OCI-LY3 (cell line): ENCODE data around the gene LYZL2.
"Not testable (repeated sequence)": the region's sequence is repeated elsewhere in the genome, so short reads cannot be mapped to it uniquely, and the experiment has no call there.

Experiments used
- H2AFZ ChIP-seq: fragments of 200-600, 300-600 bp; shearing (Covaris generic); 2 replicates; pipeline ENCODE4 v1.6.0; 2014; ENCODE audit warnings: antibody characterized with exemption, low read depth, low read length
- H3K27ac ChIP-seq: fragments of 200-600, 300-600 bp; sonication (generic); 2 replicates; pipeline ENCODE4 v1.5.1; 2014; ENCODE audit warnings: mild to moderate bottlenecking, low read length, moderate library complexity, mixed read lengths
- H3K27me3 ChIP-seq: fragments of 200-600, 300-600 bp; sonication (generic); 2 replicates; pipeline ENCODE4 v1.6.1; 2014; ENCODE audit warnings: low read depth, low read length, mixed read lengths
- H3K36me3 ChIP-seq: fragments of 200-600, 300-600 bp; sonication (generic); replicated peaks from 2 replicates; pipeline ENCODE3; 2014; ENCODE audit warnings: low read depth, low read length, mixed read lengths
- H3K4me1 ChIP-seq: fragments of 300-600, 200-600 bp; sonication (generic); 2 replicates; pipeline ENCODE4 v1.6.1; 2014; ENCODE audit warnings: low read length, mixed read lengths
- H3K4me2 ChIP-seq: fragments of 200-600, 300-600 bp; sonication (generic); 2 replicates; pipeline ENCODE4 v1.6.1; 2014; ENCODE audit warnings: low read length, mixed read lengths
- H3K4me3 ChIP-seq: fragments of 300-600, 200-600 bp; sonication (generic); 2 replicates; pipeline ENCODE4 v1.5.1; 2014; ENCODE audit warnings: antibody characterized with exemption, mild to moderate bottlenecking, low read length, moderate library complexity
- H3K79me2 ChIP-seq: fragments of 300-600, 200-600 bp; shearing (Covaris generic); 2 replicates; pipeline ENCODE4 v1.6.1; 2014; ENCODE audit warnings: mild to moderate bottlenecking, low read length, mixed read lengths
- H3K9ac ChIP-seq: fragments of 300-600, 200-600 bp; shearing (Covaris generic); 2 replicates; pipeline ENCODE4 v1.6.0; 2014; ENCODE audit warnings: mild to moderate bottlenecking, low read length, moderate library complexity
- H3K9me3 ChIP-seq: fragments of 200-600, 300-600 bp; shearing (Covaris generic); 2 replicates; pipeline ENCODE4 v1.6.1; 2014; ENCODE audit warnings: low read length, mixed read lengths; ENCODE audit not compliant: insufficient read depth
- H4K20me1 ChIP-seq: fragments of 200-600, 300-600 bp; sonication (generic); 2 replicates; pipeline ENCODE4 v1.6.1; 2016; ENCODE audit warnings: low read length, mixed read lengths; ENCODE audit not compliant: insufficient read depth
- CTCF ChIP-seq: fragments of 200-600, 300-600 bp; sonication (generic); IDR thresholded peaks from 2 replicates; pipeline ENCODE4 v1.5.1; 2014; ENCODE audit warnings: antibody characterized with exemption, low read length, low read depth
- EZH2phosphoT487 ChIP-seq: fragments of 200-600 bp; shearing (Covaris generic); IDR thresholded peaks from 2 replicates; pipeline ENCODE4 v1.6.1; 2018; ENCODE audit warnings: antibody characterized with exemption, mixed run types, low read depth

Gene LYZL2

DNA sequence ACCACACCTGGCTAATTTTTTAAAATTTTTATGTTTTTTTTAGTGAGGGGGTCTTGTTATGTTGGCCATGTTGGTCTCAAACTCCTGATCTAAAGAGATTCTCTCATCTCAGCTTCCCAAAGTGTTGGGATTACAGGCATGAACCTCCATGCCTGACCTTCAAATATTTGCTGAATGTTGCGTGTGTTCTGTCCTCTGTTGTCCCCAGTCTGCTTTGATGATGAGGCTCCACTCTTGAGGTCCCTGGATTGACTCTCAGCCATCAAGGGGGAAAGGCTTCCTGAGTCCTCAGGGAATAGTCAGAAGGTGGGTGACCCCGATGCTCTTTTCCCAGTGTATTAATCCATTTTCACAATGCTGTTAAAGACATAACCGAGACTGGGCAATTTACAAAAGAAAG, 26.0 kb downstream of the LYZL2 start:
- H3K9ac ChIP-seq, result no peak overlapping the region
- no peaks in the 10 kb centered on the region for H3K79me2 ChIP-seq
- no peaks in the 10 kb centered on the region for H3K9me3 ChIP-seq
- H4K20me1 ChIP-seq, result no peaks in the 10 kb centered on the region
- H2AFZ ChIP-seq, result no peak overlapping the region
- H3K4me2 ChIP-seq, result no peak overlapping the region
- H3K4me1 ChIP-seq, result peaks cover 6% of the 10 kb centered on the region
- H3K27me3 ChIP-seq, result no peaks in the 10 kb centered on the region
- no peaks in the 10 kb centered on the region for H3K36me3 ChIP-seq
- TF ChIP-seq CTCF (no peak), EZH2phosphoT487 (no peak)
- H3K4me3 ChIP-seq, result no peak overlapping the region
- no peak overlapping the region for H3K27ac ChIP-seq

- no peak for TF ChIP-seq EZH2phosphoT487
- TF ChIP-seq CTCF, result no peak
These were observed 26.8 kb downstream of the LYZL2 start for GRCh38 chr10:30602747-30603146.

GRCh38 chr10:30600005-30600404, 29.5 kb downstream of the LYZL2 start:
- Histone ChIP-seq H2AFZ (no peak overlapping the region), H3K4me1 (peaks cover 6% of the 10 kb centered on the region), H4K20me1 (no peaks in the 10 kb centered on the region), H3K4me2 (no peak overlapping the region), H3K36me3 (no peaks in the 10 kb centered on the region), H3K9ac (no peak overlapping the region), H3K9me3 (no peaks in the 10 kb centered on the region), H3K27ac (no peak overlapping the region), H3K27me3 (no peaks in the 10 kb centered on the region), H3K4me3 (no peak overlapping the region), H3K79me2 (no peaks in the 10 kb centered on the region)
- TF ChIP-seq CTCF (no peak), EZH2phosphoT487 (no peak)

More at GRCh38 chr10:30602747-30603146, 26.8 kb downstream of the LYZL2 start:
- Histone ChIP-seq H3K27ac (no peak overlapping the region), H2AFZ (no peak overlapping the region), H3K27me3 (no peaks in the 10 kb centered on the region), H3K9ac (no peak overlapping the region), H3K4me3 (no peak overlapping the region), H3K79me2 (no peaks in the 10 kb centered on the region), H3K4me1 (peaks cover 6% of the 10 kb centered on the region), H3K9me3 (no peaks in the 10 kb centered on the region), H3K36me3 (no peaks in the 10 kb centered on the region), H3K4me2 (no peak overlapping the region), H4K20me1 (no peaks in the 10 kb centered on the region)

- Histone ChIP-seq H3K4me2 (no peak overlapping the region), H3K9ac (no peak overlapping the region), H3K27me3 (no peaks in the 10 kb centered on the region), H3K27ac (no peak overlapping the region), H3K4me3 (no peak overlapping the region), H3K4me1 (peaks cover 6% of the 10 kb centered on the region), H3K79me2 (no peaks in the 10 kb centered on the region), H2AFZ (no peak overlapping the region), H4K20me1 (no peaks in the 10 kb centered on the region), H3K36me3 (no peaks in the 10 kb centered on the region), H3K9me3 (no peaks in the 10 kb centered on the region)
- TF ChIP-seq CTCF (no peak), EZH2phosphoT487 (no peak)
These were observed 31.3 kb downstream of the LYZL2 start for GRCh38 chr10:30598105-30598776.

GRCh38 chr10:30597433-30597824, 32.1 kb downstream of the LYZL2 start:
- not testable (repeated sequence) for H3K4me1 ChIP-seq, H3K27me3 ChIP-seq, H3K79me2 ChIP-seq, H3K4me2 ChIP-seq, H3K36me3 ChIP-seq, H3K27ac ChIP-seq, H3K4me3 ChIP-seq, H2AFZ ChIP-seq, H4K20me1 ChIP-seq, H3K9me3 ChIP-seq, H3K9ac ChIP-seq

DNA sequence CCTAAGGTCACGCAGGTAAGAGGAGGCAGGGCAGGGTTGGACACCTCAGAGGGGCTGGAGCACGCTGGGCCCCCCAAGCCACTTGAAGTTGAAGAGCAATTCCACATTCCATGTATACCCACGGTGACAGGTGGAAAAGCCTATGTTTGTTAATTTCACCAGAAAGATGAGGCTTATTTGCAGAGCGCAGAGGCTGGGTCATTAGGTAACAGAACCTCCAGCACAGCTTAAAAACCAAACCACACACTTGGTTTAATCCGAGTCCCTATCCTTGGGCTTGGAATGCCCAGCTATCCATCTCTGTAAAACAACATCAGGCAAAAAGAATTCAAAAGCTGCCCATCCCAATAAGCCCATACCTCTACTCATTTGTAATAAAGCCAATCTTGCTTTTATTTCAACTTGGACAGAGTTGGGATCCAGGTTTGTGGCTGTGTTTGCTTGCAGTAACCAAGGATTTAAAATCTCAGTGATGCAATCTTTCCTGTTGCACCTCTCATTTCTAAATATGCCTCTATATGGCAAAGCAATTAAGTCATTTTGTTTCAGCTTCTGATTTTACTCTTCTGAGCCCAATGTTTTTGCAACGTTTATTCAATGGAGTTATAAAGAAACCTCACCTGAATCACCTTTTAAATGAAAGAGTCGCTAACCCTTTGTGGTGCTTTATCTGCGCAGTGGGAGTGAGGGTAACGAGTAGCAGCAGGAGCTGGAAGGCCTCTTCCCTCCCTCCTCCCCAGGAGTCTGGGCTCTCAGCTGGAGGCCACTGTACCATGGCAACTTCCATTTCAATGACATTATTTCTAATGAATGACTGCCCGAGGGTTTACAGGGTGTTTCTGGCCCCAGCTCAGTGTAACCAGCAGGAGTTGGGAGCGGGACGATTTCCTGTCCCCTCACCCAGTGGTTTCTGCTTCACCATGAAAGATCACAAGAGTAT, 32.8 kb downstream of the LYZL2 start:
- H3K4me2 ChIP-seq, H3K4me3 ChIP-seq, H3K27ac ChIP-seq, H3K36me3 ChIP-seq, H4K20me1 ChIP-seq, H2AFZ ChIP-seq, H3K27me3 ChIP-seq, H3K9me3 ChIP-seq, H3K79me2 ChIP-seq, H3K9ac ChIP-seq, H3K4me1 ChIP-seq: not testable (repeated sequence)
